HCT116 (cell line): ENCODE results near the gene PKHD1. TPM values are rescaled to one million over a fixed set of nuclear protein-coding genes. Genes with fewer than 3 reads are reported as not detected.

Experiments used
- ATAC-seq: fragments of 200-7000 bp; cut with Tn5 transposase; 2 replicates; pipeline ENCODE4 v1.9.1; 2020; ENCODE audit warnings: mild to moderate bottlenecking, moderate library complexity
- BruUV-seq: library from RNA; stranded (reverse); fragments of 400-500 nt; replicated peaks from 2 replicates; lab custom pipeline; 2021; lab: Mats Ljungman, UMichigan
- CTCF ChIA-PET: fragments of 300-600 bp; sonication (Branson Sonifier 250); formaldehyde crosslinking; loops from one replicate; lab custom pipeline; 2021; ENCODE audit warnings: antibody characterized with exemption; lab: Charles Lee
- POLR2A ChIA-PET: fragments of 300-600, 350-600 bp; sonication (Branson Sonifier 250); formaldehyde crosslinking; loops from one replicate; lab custom pipeline; 2021; ENCODE audit warnings: antibody characterized with exemption; lab: Charles Lee
- RAD21 ChIA-PET, 2 experiments: fragments of 300-600 bp; sonication (Branson Sonifier 250); formaldehyde crosslinking; loops; one replicate each; lab custom pipeline; 2023; ENCODE audit warnings: low total read pairs in 2 of 2; ENCODE audit not compliant: uncharacterized antibody in 2 of 2, unreplicated experiment in 2 of 2, low non-redundant PET in 1 of 2; lab: Charles Lee
- DNase-seq: peaks from one replicate; pipeline ENCODE4 v3.0.0-alpha.2; 2010; ENCODE audit warnings: low read depth, low spot score
- H2AFZ ChIP-seq: fragments of 200-600 bp; shearing (Covaris generic), sonication (generic); 2 replicates; pipeline ENCODE4 v1.6.1; 2017; ENCODE audit warnings: low read depth, mixed run types, mixed read lengths, antibody characterized with exemption, low read length; ENCODE audit not compliant: poor library complexity, severe bottlenecking
- H3K27ac ChIP-seq: 2 replicates; pipeline ENCODE4 v1.5.1; 2012; ENCODE audit warnings: low read depth, low read length
- H3K27me3 ChIP-seq: fragments of 200-600 bp; sonication (generic); 2 replicates; pipeline ENCODE4 v1.6.1; 2016; ENCODE audit warnings: mixed run types, low read length, mixed read lengths; ENCODE audit not compliant: insufficient read depth
- H3K36me3 ChIP-seq, 2 experiments: fragments of 200-500 bp in 1 of 2; fragments of 200-600 bp in 1 of 2; sonication (Bioruptor generic) in 1 of 2; sonication (generic) in 1 of 2; 2 replicates each; pipeline versions ENCODE4 v1.5.1 to v1.6.1; 2014 to 2016; ENCODE audit warnings: low read length in 2 of 2, inconsistent platforms in 1 of 2, mixed read lengths in 1 of 2, mixed run types in 1 of 2; ENCODE audit not compliant: insufficient read depth in 2 of 2, control insufficient read depth in 1 of 2
- H3K4me1 ChIP-seq, 2 experiments: fragments of 200-600 bp in 1 of 2; sonication (generic) in 1 of 2; 2 replicates each; pipeline versions ENCODE4 v1.5.1 to v1.6.1; 2012 to 2017; ENCODE audit warnings: low read length in 2 of 2, inconsistent platforms in 1 of 2, mild to moderate bottlenecking in 1 of 2, mixed read lengths in 1 of 2, mixed run types in 1 of 2, moderate library complexity in 1 of 2; ENCODE audit not compliant: insufficient read depth in 2 of 2, control insufficient read depth in 1 of 2
- H3K4me2 ChIP-seq: fragments of 200-600 bp; sonication (generic); 2 replicates; pipeline ENCODE4 v1.6.1; 2017; ENCODE audit warnings: mixed run types, low read length, mixed read lengths
- H3K4me3 ChIP-seq, 2 experiments: fragments of 200-600 bp in 1 of 2; sonication (generic) in 1 of 2; replicated peaks in 1 of 2; 2 replicates each; pipeline ENCODE4 v1.5.1; 2011 to 2016; ENCODE audit warnings: low read length in 2 of 2, control low read depth in 1 of 2, low read depth in 1 of 2, mild to moderate bottlenecking in 1 of 2, mixed read lengths in 1 of 2, mixed run types in 1 of 2
- H3K79me2 ChIP-seq: fragments of 200-600 bp; sonication (generic); 2 replicates; pipeline ENCODE4 v1.6.1; 2017; ENCODE audit warnings: mild to moderate bottlenecking, mixed run types, low read length, moderate library complexity, mixed read lengths; ENCODE audit not compliant: insufficient read depth
- H3K9ac ChIP-seq: fragments of 200-600 bp; sonication (generic); 2 replicates; pipeline ENCODE4 v1.6.1; 2016; ENCODE audit warnings: low read length, mixed read lengths
- H3K9me2 ChIP-seq: fragments of 200-600 bp; sonication (generic), shearing (Covaris generic); 2 replicates; pipeline ENCODE4 v1.6.1; 2017; ENCODE audit warnings: mixed run types, mild to moderate bottlenecking, moderate library complexity; ENCODE audit not compliant: insufficient read depth
- H3K9me3 ChIP-seq, 2 experiments: fragments of 200-500 bp in 1 of 2; fragments of 200-600 bp in 1 of 2; sonication (Bioruptor generic) in 1 of 2; sonication (generic) in 1 of 2; 2 replicates each; pipeline ENCODE4 v1.6.1; 2014 to 2017; ENCODE audit warnings: low read length in 2 of 2, mixed read lengths in 2 of 2, inconsistent platforms in 1 of 2, low read depth in 1 of 2, mild to moderate bottlenecking in 1 of 2, mixed run types in 1 of 2, moderate library complexity in 1 of 2; ENCODE audit not compliant: control insufficient read depth in 1 of 2, insufficient read depth in 1 of 2
- H4K20me1 ChIP-seq: fragments of 200-600 bp; sonication (generic), shearing (Covaris generic); 2 replicates; pipeline ENCODE4 v1.6.1; 2017; ENCODE audit warnings: mixed run types, mild to moderate bottlenecking, moderate library complexity; ENCODE audit not compliant: insufficient read depth
- ATF3 ChIP-seq: IDR thresholded peaks from 2 replicates; pipeline ENCODE4 v1.6.1; 2012
- FOSL1 ChIP-seq: IDR thresholded peaks from 2 replicates; pipeline ENCODE4 v1.6.1; 2012; ENCODE audit warnings: low read depth
- TCF7L2 ChIP-seq: IDR thresholded peaks from 2 replicates; pipeline ENCODE4 v1.7.0; 2011; ENCODE audit warnings: borderline replicate concordance, inconsistent platforms; ENCODE audit not compliant: insufficient read depth, insufficient read length; ENCODE audit errors: extremely low read depth
- YY1 ChIP-seq: IDR thresholded peaks from 2 replicates; pipeline ENCODE4 v1.6.1; 2011; ENCODE audit warnings: low read length, low read depth, moderate library complexity, mild to moderate bottlenecking; ENCODE audit not compliant: insufficient replicate concordance; ENCODE audit errors: extremely low read depth
- intact Hi-C: fragments of 100-400 bp; cut with micrococcal nuclease; formaldehyde crosslinking; loops from 2 replicates; pipeline ENCODE4 v1.10.0; 2022
- total RNA-seq: library from RNA; stranded (reverse); gene quantifications from one replicate; pipeline ENCODE4 v1.2.1, GENCODE V29; 2021; ENCODE audit not compliant: unreplicated experiment

The PKHD1 gene
- total RNA-seq, 1 experiment from 2014 or later: not detected

GRCh38 chr6:51800603-51801002 is 286.8 kb downstream of the PKHD1 start:
- no peak for DNase-seq
- Histone ChIP-seq H2AFZ (no peak overlapping the region), H3K36me3 (no peaks in the 10 kb centered on the region), H3K4me1 (no peaks in the 10 kb centered on the region), H3K4me2 (no peak overlapping the region), H3K27ac (no peak overlapping the region), H3K9ac (no peak overlapping the region), H4K20me1 (no peaks in the 10 kb centered on the region), H3K27me3 (no peaks in the 10 kb centered on the region), H3K9me3 (no peaks in the 10 kb centered on the region; a peak in 1 of 4 replicates), H3K79me2 (no peaks in the 10 kb centered on the region), H3K4me3 (no peak overlapping the region), H3K9me2 (no peaks in the 10 kb centered on the region)
- RAD21 ChIA-PET: no interaction called here
- BruUV-seq: no TSS peak
- POLR2A ChIA-PET: no interaction called here
- no peak for TF ChIP-seq FOSL1
- intact Hi-C loops: no loop called here
- no peak for ATAC-seq
- CTCF ChIA-PET: no interaction called here

GRCh38 chr6:51793393-51793792 is 294.0 kb downstream of the PKHD1 start:
- intact Hi-C loops: no loop called here
- TF ChIP-seq FOSL1: no peak
- TF ChIP-seq YY1: no peak
- TF ChIP-seq ATF3: no peak
- TF ChIP-seq TCF7L2: no peak
- TF ChIP-seq, all 23 proteins: peak for 0
- ChIA-PET POLR2A (no interaction called here), CTCF (no interaction called here), RAD21 (no interaction called here)
- H3K79me2 ChIP-seq: no peaks in the 10 kb centered on the region
- H3K4me1 ChIP-seq: no peaks in the 10 kb centered on the region
- no peaks in the 10 kb centered on the region for H3K27me3 ChIP-seq
- H3K9me2 ChIP-seq: no peaks in the 10 kb centered on the region
- no peaks in the 10 kb centered on the region for H4K20me1 ChIP-seq
- H2AFZ ChIP-seq: no peak overlapping the region
- no peak overlapping the region for H3K4me2 ChIP-seq
- H3K36me3 ChIP-seq: no peaks in the 10 kb centered on the region
- no peaks in the 10 kb centered on the region; a peak in 1 of 4 replicates for H3K9me3 ChIP-seq
- BruUV-seq: no TSS peak
- DNase-seq (no peak), ATAC-seq (no peak)
- no peak overlapping the region for H3K4me3 ChIP-seq
- no peak overlapping the region for H3K27ac ChIP-seq
- no peak overlapping the region for H3K9ac ChIP-seq
